Activated CD4-positive, alpha-beta memory T cell treated with anti-CD3 and anti-CD28 coated beads for 36 hours (primary cell): ENCODE data around the gene ACAP1. TPM values are rescaled to one million over a fixed set of nuclear protein-coding genes. Genes with fewer than 3 reads are reported as not detected.

ENCODE experiments used
- CTCF ChIA-PET: fragments of 350-600 bp; sonication (Branson Sonifier 250); formaldehyde crosslinking; loops from one replicate; lab custom pipeline; 2021; ENCODE audit warnings: antibody characterized with exemption, inconsistent platforms; lab: Charles Lee
- POLR2A ChIA-PET: fragments of 350-600 bp; sonication (Branson Sonifier 250); formaldehyde crosslinking; loops from one replicate; lab custom pipeline; 2021; ENCODE audit warnings: antibody characterized with exemption; lab: Charles Lee
- DNase-seq: peaks from one replicate; pipeline ENCODE4 v3.0.0-alpha.2; 2020
- H3K27ac Mint-ChIP-seq: one replicate; pipeline ENCODE4 v1.8.0; 2021; ENCODE audit warnings: mixed read lengths
- H3K27me3 Mint-ChIP-seq: one replicate; pipeline ENCODE4 v1.8.0; 2021; ENCODE audit warnings: mixed read lengths
- H3K36me3 Mint-ChIP-seq: one replicate; pipeline ENCODE4 v1.8.0; 2021; ENCODE audit warnings: mixed read lengths
- H3K4me1 Mint-ChIP-seq: one replicate; pipeline ENCODE4 v1.8.0; 2021; ENCODE audit warnings: low read depth, mixed read lengths
- H3K4me3 Mint-ChIP-seq: one replicate; pipeline ENCODE4 v1.8.0; 2021; ENCODE audit warnings: mild to moderate bottlenecking, mixed read lengths
- H3K9me3 Mint-ChIP-seq: one replicate; pipeline ENCODE4 v1.8.0; 2021; ENCODE audit warnings: mixed read lengths
- intact Hi-C: fragments of 100-400 bp; cut with micrococcal nuclease; formaldehyde crosslinking; loops from one replicate; pipeline ENCODE4 v1.15.1; 2023
- total RNA-seq, 2 experiments: library from RNA; stranded (reverse); gene quantifications; one replicate each; pipeline ENCODE4 v1.2.3, GENCODE V29; 2021

ACAP1 gene
- total RNA-seq, 2 experiments from 2014 or later: 391 to 405 TPM

GRCh38 chr17:7347630-7348477 is 11.5 kb downstream of the ACAP1 start:
- ChIA-PET CTCF (interaction anchor here (0.9 to 2.6 kb wide), 6 partner anchors 12 to 212 kb away, joined by 3 to 10 read pairs (median 4); partner anchors contain the start of gene ACAP1), POLR2A (interaction anchor here (0.8 to 5.0 kb wide), 2 partner anchors 12 to 37 kb away, joined by 4 to 34 read pairs; partner anchors contain the start of gene ACAP1)
- Mint-ChIP-seq H3K4me3 (no peak overlapping the region), H3K36me3 (peaks cover 35% of the 10 kb centered on the region), H3K27ac (peak overlapping the region; percentile 44), H3K4me1 (peaks cover 26% of the 10 kb centered on the region), H3K9me3 (no peaks in the 10 kb centered on the region), H3K27me3 (no peaks in the 10 kb centered on the region)
- intact Hi-C loops: no loop called here
- DNase-seq: no peak

- peaks cover 31% of the 10 kb centered on the region for H3K36me3 Mint-ChIP-seq
- H3K4me1 Mint-ChIP-seq: peaks cover 28% of the 10 kb centered on the region
- DNase-seq: no peak
- H3K9me3 Mint-ChIP-seq: no peaks in the 10 kb centered on the region
- no peak overlapping the region for H3K4me3 Mint-ChIP-seq
- POLR2A ChIA-PET: interaction anchor here (0.8 to 5.0 kb wide), 2 partner anchors 12 to 36 kb away, joined by 4 to 34 read pairs; partner anchors contain the start of gene ACAP1
- H3K27ac Mint-ChIP-seq: no peak overlapping the region
- no peaks in the 10 kb centered on the region for H3K27me3 Mint-ChIP-seq
- intact Hi-C loops: loop anchor here (1.0 kb wide), 1 partner anchor 12 kb away; the partner anchor contains the start of gene ACAP1
- CTCF ChIA-PET: interaction anchor here (0.9 to 2.6 kb wide), 6 partner anchors 12 to 212 kb away, joined by 3 to 10 read pairs (median 4); partner anchors contain the start of gene ACAP1
Measured at GRCh38 chr17:7348478-7349242, 12.3 kb downstream of the ACAP1 start.

GRCh38 chr17:7351665-7352502 is 15.6 kb downstream of the ACAP1 start, which contains the start of gene KCTD11:
KCTD11 (plus strand) TSS chr17:7352162.
- peaks cover 39% of the 10 kb centered on the region for H3K4me1 Mint-ChIP-seq

GRCh38 chr17:7352503-7352889 is 16.2 kb downstream of the ACAP1 start:
- Mint-ChIP-seq H3K36me3 (peaks cover 19% of the 10 kb centered on the region), H3K27me3 (no peaks in the 10 kb centered on the region), H3K27ac (peak overlapping the region; percentile 65), H3K4me3 (peak overlapping the region; percentile 74), H3K9me3 (no peaks in the 10 kb centered on the region), H3K4me1 (peaks cover 39% of the 10 kb centered on the region)
- POLR2A ChIA-PET: no interaction called here
- no peak for DNase-seq
- CTCF ChIA-PET: interaction anchor here (2.0 kb wide), 1 partner anchor 231 kb away, joined by 4 read pairs; the partner anchor contains the start of gene MPDU1
- intact Hi-C loops: loop anchor here (1.0 to 5.0 kb wide), 3 partner anchors 72 to 130 kb away; partner anchors contain the start of genes POLR2A and SLC35G6

More at GRCh38 chr17:7351665-7352502, 15.6 kb downstream of the ACAP1 start, which contains the start of gene KCTD11:
- H3K9me3 Mint-ChIP-seq: no peaks in the 10 kb centered on the region
- H3K27ac Mint-ChIP-seq: peak within 1 kb of the TSS; percentile 68
- H3K36me3 Mint-ChIP-seq: peaks cover 24% of the 10 kb centered on the region
- CTCF ChIA-PET: interaction anchor here (0.6 to 2.0 kb wide), 4 partner anchors 15 to 232 kb away, joined by 3 to 11 read pairs (median 4); partner anchors contain the start of genes ACAP1 and MPDU1
- intact Hi-C loops: loop anchor here (1.0 to 5.0 kb wide), 6 partner anchors 23 to 130 kb away; partner anchors contain the start of genes GPS2, NEURL4, POLR2A and SLC35G6
- DNase-seq: peak; percentile 87
- POLR2A ChIA-PET: interaction anchor here (0.9 to 5.0 kb wide), 3 partner anchors 16 to 132 kb away, joined by 3 to 34 read pairs (median 4); partner anchors contain the start of genes ACAP1 and POLR2A
- no peaks in the 10 kb centered on the region for H3K27me3 Mint-ChIP-seq
- peak within 1 kb of the TSS; percentile 74 for H3K4me3 Mint-ChIP-seq

GRCh38 chr17:7352910-7353635 is 16.7 kb downstream of the ACAP1 start:
- peaks cover 19% of the 10 kb centered on the region for H3K36me3 Mint-ChIP-seq
- no peak for DNase-seq
- ChIA-PET CTCF (interaction anchor here (0.8 to 4.0 kb wide), 4 partner anchors 9 to 231 kb away, joined by 3 to 71 read pairs (median 4); partner anchors contain the start of genes MPDU1 and TMEM102), POLR2A (interaction anchor here (1.2 kb wide), 1 partner anchor 51 kb away, joined by 3 read pairs; the partner anchor contains the start of gene TMEM256)
- peaks cover 39% of the 10 kb centered on the region for H3K4me1 Mint-ChIP-seq
- H3K4me3 Mint-ChIP-seq: peak overlapping the region; percentile 74
- H3K27me3 Mint-ChIP-seq: no peaks in the 10 kb centered on the region
- intact Hi-C loops: loop anchor here (1.0 to 5.0 kb wide), 3 partner anchors 73 to 129 kb away; partner anchors contain the start of genes POLR2A and SLC35G6
- peak overlapping the region; percentile 65 for H3K27ac Mint-ChIP-seq
- no peaks in the 10 kb centered on the region for H3K9me3 Mint-ChIP-seq

- H3K9me3 Mint-ChIP-seq: no peaks in the 10 kb centered on the region
- peak; percentile 70 for DNase-seq
- H3K36me3 Mint-ChIP-seq: peaks cover 19% of the 10 kb centered on the region
- no peak overlapping the region for H3K4me3 Mint-ChIP-seq
- intact Hi-C loops: loop anchor here (5.0 kb wide), 2 partner anchors 103 to 128 kb away; partner anchors contain the start of genes POLR2A and SLC35G6
- H3K27ac Mint-ChIP-seq: no peak overlapping the region
- H3K27me3 Mint-ChIP-seq: no peaks in the 10 kb centered on the region
- ChIA-PET POLR2A (interaction anchor here (1.0 to 2.1 kb wide), 3 partner anchors 18 to 83 kb away, joined by 3 to 7 read pairs (median 3); partner anchors contain the start of genes ACAP1 and TMEM256), CTCF (interaction anchor here (0.8 to 4.0 kb wide), 7 partner anchors 8 to 160 kb away, joined by 3 to 71 read pairs (median 3); partner anchors contain the start of gene TMEM102)
- peaks cover 39% of the 10 kb centered on the region for H3K4me1 Mint-ChIP-seq
Measured at GRCh38 chr17:7354262-7354843, 18.0 kb downstream of the ACAP1 start.

GRCh38 chr17:7355053-7355452 is 18.7 kb downstream of the ACAP1 start, which contains the start of gene TMEM95:
TMEM95 (plus strand) TSS chr17:7355156; CDS start chr17:7355205, 49 bp downstream.
- Mint-ChIP-seq H3K27me3 (no peaks in the 10 kb centered on the region), H3K9me3 (no peaks in the 10 kb centered on the region), H3K27ac (no peak within 1 kb of the TSS), H3K36me3 (peaks cover 14% of the 10 kb centered on the region), H3K4me1 (peaks cover 34% of the 10 kb centered on the region), H3K4me3 (no peak within 1 kb of the TSS)
- no peak for DNase-seq
- POLR2A ChIA-PET: interaction anchor here (0.7 to 2.1 kb wide), 4 partner anchors 18 to 206 kb away, joined by 3 to 7 read pairs (median 4); partner anchors contain the start of gene ACAP1
- CTCF ChIA-PET: interaction anchor here (0.8 to 4.0 kb wide), 29 partner anchors 10 to 333 kb away, joined by 3 to 71 read pairs (median 5); partner anchors contain the start of genes ACAP1, GPS2, NEURL4 and PLSCR3
- intact Hi-C loops: no loop called here

- Mint-ChIP-seq H3K36me3 (peaks cover 11% of the 10 kb centered on the region), H3K4me3 (no peak overlapping the region), H3K4me1 (peaks cover 29% of the 10 kb centered on the region), H3K27ac (no peak overlapping the region), H3K27me3 (no peaks in the 10 kb centered on the region), H3K9me3 (no peaks in the 10 kb centered on the region)
- CTCF ChIA-PET: interaction anchor here (0.6 to 4.0 kb wide), 56 partner anchors 9 to 333 kb away, joined by 3 to 71 read pairs (median 4); partner anchors contain the start of genes ACAP1, FGF11, GPS2 and MPDU1
- POLR2A ChIA-PET: interaction anchor here (0.7 to 2.1 kb wide), 5 partner anchors 18 to 331 kb away, joined by 3 to 7 read pairs (median 4); partner anchors contain the start of genes ACAP1 and TP53
- intact Hi-C loops: no loop called here
- DNase-seq: no peak
Measured at GRCh38 chr17:7355573-7355972, 19.2 kb downstream of the ACAP1 start.

GRCh38 chr17:7356072-7356549 is 19.8 kb downstream of the ACAP1 start:
- Mint-ChIP-seq H3K9me3 (no peaks in the 10 kb centered on the region), H3K4me3 (no peak overlapping the region), H3K27me3 (no peaks in the 10 kb centered on the region), H3K36me3 (peaks cover 8% of the 10 kb centered on the region), H3K4me1 (peaks cover 24% of the 10 kb centered on the region), H3K27ac (no peak overlapping the region)
- intact Hi-C loops: loop anchor here (2.0 kb wide), 2 partner anchors 79 to 205 kb away; partner anchors contain the start of genes SENP3 and TMEM102
- CTCF ChIA-PET: interaction anchor here (0.6 to 4.0 kb wide), 58 partner anchors 10 to 332 kb away, joined by 3 to 71 read pairs (median 4); partner anchors contain the start of genes ACAP1, CHRNB1, FGF11 and GPS2
- peak; percentile 92 for DNase-seq
- POLR2A ChIA-PET: interaction anchor here (0.7 to 1.1 kb wide), 4 partner anchors 19 to 331 kb away, joined by 3 to 4 read pairs (median 4); partner anchors contain the start of gene TP53
